ENCODE results near the gene DAAM1.

DAAM1 gene

GRCh38 chr14:59415836-59416602 lies 227.6 kb downstream of the DAAM1 start:
- ATAC-seq: no peak
- Mint-ChIP-seq H3K36me3 (no peaks in the 10 kb centered on the region), H3K27ac (no peak overlapping the region), H3K4me1 (no peaks in the 10 kb centered on the region), H3K4me3 (no peak overlapping the region), H3K9me3 (no peaks in the 10 kb centered on the region)
- no peak for DNase-seq (ENCODE audit: low spot score in 2 of 2)

GRCh38 chr14:59417311-59417710 lies 228.8 kb downstream of the DAAM1 start:
- no peaks in the 10 kb centered on the region for H3K4me1 Mint-ChIP-seq

GRCh38 chr14:59419303-59419702 lies 230.8 kb downstream of the DAAM1 start:
- H3K27ac Mint-ChIP-seq: no peak overlapping the region
- DNase-seq (ENCODE audit: low spot score in 2 of 2): no peak

More at GRCh38 chr14:59417311-59417710, 228.8 kb downstream of the DAAM1 start:
- Mint-ChIP-seq H3K27ac (no peak overlapping the region), H3K9me3 (no peaks in the 10 kb centered on the region), H3K4me3 (no peak overlapping the region), H3K36me3 (no peaks in the 10 kb centered on the region)
- DNase-seq (ENCODE audit: low spot score in 2 of 2): no peak
- no peak for ATAC-seq

More at GRCh38 chr14:59419303-59419702, 230.8 kb downstream of the DAAM1 start:
- Mint-ChIP-seq H3K4me3 (no peak overlapping the region), H3K4me1 (no peaks in the 10 kb centered on the region), H3K36me3 (no peaks in the 10 kb centered on the region), H3K9me3 (no peaks in the 10 kb centered on the region)
- no peak for ATAC-seq
